ENCODE results near the gene SLC25A51. TPM values are rescaled to one million over a fixed set of nuclear protein-coding genes. Genes with fewer than 3 reads are reported as not detected.

SLC25A51 gene
- polyA plus RNA-seq, 2 of the 4 experiments (the other 2 are of a cell fraction) = 17.2 to 24.3 TPM

DNA sequence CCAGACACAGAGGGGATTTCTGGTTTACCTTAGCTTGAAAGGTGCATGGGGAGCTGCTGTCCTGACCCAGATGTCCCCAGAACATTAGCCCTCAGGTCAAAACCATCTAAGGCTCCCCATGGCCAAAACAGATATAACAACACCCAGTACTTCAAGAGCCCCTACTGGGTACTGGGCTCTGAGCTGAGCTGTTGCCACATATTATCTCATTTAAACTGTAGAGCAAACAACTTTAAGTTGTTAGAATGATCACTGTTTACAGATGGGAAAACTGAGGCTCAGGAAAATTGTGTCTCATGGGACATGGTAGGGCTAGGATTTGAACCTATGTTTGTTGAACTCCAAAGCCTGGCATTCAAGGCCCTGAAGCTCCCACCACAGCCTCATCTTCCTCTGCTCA, 20.6 kb upstream of the SLC25A51 start:
- no peak overlapping the region for H3K4me3 ChIP-seq
- no peak for FAIRE-seq
- ATAC-seq = no peak
- no peak for TF ChIP-seq MAFK (IDR thresholded peaks at IDR 0.05; ENCODE audit: partially characterized antibody)
- TF ChIP-seq, protein P1, sequence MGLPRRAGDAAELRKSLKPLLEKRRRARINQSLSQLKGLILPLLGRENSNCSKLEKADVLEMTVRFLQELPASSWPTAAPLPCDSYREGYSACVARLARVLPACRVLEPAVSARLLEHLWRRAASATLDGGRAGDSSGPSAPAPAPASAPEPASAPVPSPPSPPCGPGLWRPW (IDR thresholded peaks at IDR 0.05) = no peak
- TF ChIP-seq EP300 (IDR thresholded peaks at IDR 0.05) = no peak
- TF ChIP-seq, protein P2, sequence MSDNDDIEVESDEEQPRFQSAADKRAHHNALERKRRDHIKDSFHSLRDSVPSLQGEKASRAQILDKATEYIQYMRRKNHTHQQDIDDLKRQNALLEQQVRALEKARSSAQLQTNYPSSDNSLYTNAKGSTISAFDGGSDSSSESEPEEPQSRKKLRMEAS (IDR thresholded peaks at IDR 0.05) = no peak
- TF ChIP-seq EHMT2 (IDR thresholded peaks at IDR 0.05; ENCODE audit: low read depth) = no peak
- TF ChIP-seq ELK1 (IDR thresholded peaks at IDR 0.05; ENCODE audit: low read depth, low read length) = no peak
- TF ChIP-seq ZFP36 (IDR thresholded peaks at IDR 0.05; ENCODE audit: borderline replicate concordance, partially characterized antibody) = no peak
- TF ChIP-seq E2F6 (IDR thresholded peaks at IDR 0.05; ENCODE audit: borderline replicate concordance, low read depth) = no peak
- no peak for TF ChIP-seq NR3C1 (IDR thresholded peaks at IDR 0.05)
- no peak for TF ChIP-seq CBX8 (IDR thresholded peaks at IDR 0.05)
- no peak for TF ChIP-seq RAD21 (conservative IDR thresholded peaks at IDR 0.05 in 1 of 2, IDR thresholded peaks at IDR 0.05 in 1 of 2)
- no peak for TF ChIP-seq HEYL (CRISPR knock-in tag; IDR thresholded peaks at IDR 0.05)
- TF ChIP-seq ZC3H11A (IDR thresholded peaks at IDR 0.05) = no peak
- no peak for TF ChIP-seq ATOH8 (CRISPR knock-in tag; IDR thresholded peaks at IDR 0.05; ENCODE audit: low read depth)
- TF ChIP-seq HOXB13 (CRISPR knock-in tag; IDR thresholded peaks at IDR 0.05; ENCODE audit: low read depth) = no peak
- TF ChIP-seq FOSL2 (IDR thresholded peaks at IDR 0.05) = no peak
- no peak for TF ChIP-seq FOSL2 (CRISPR knock-in tag; IDR thresholded peaks at IDR 0.05)
- no peak for TF ChIP-seq POLR2A (IDR thresholded peaks at IDR 0.05; ENCODE audit: low read length)
- no peak for TF ChIP-seq JUNB (IDR thresholded peaks at IDR 0.05)
- CTCF ChIA-PET = interaction anchor here (1.0 to 4.9 kb wide), 4 partner anchors 11 to 163 kb away, joined by 3 to 35 read pairs (median 4); no protein-coding TSS in a partner anchor
- DNase-seq (ENCODE audit: low read depth in 1 of 2, low spot score in 1 of 2) = no peak
- POLR2A ChIA-PET = interaction anchor here (0.6 kb wide), 1 partner anchor 24 kb away, joined by 6 read pairs; no protein-coding TSS in a partner anchor
- H3K27ac ChIP-seq = peak overlapping the region in 1 of 2 experiments; percentile 75; a peak in 2 of 6 replicates
- no peaks in the 10 kb centered on the region for H3K9me3 ChIP-seq
- no peak overlapping the region for H3K4me2 ChIP-seq
- H3K4me1 ChIP-seq = peaks cover 28% of the 10 kb centered on the region

DNA sequence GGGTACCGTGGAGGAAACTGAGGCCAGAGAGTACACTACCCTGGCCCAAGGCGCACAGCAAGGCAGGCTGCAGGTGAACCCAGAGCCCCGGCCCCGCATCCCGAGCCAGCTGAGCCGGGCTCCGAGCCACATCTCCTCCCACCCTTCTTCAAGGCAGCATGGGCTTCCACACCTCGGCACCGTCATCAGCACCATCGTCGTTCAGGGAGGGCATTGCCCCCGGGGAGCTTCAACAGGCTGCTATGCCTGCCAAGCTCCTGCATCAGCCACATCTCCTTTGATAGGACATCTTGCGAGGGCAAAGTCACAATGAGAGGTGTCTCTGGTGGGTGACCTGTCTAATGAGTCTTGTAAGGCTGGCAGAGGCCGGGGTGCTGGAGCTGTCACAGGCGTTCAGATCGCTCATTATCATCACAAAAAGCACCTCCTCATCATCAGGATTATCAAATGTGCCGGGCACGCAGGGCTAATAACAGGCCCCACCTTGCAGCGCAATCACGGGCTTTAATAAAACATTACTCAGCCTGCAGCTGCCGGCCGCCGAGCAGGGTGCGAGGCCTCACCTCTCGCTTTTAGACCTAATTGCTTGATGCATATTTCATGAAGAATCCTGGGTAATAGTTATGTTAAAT, 20.0 kb upstream of the SLC25A51 start:
- FAIRE-seq = no peak
- TF ChIP-seq CEBPB (IDR thresholded peaks at IDR 0.05) = no peak
- TF ChIP-seq NR3C1 (IDR thresholded peaks at IDR 0.05) = no peak
- TF ChIP-seq, protein P3, sequence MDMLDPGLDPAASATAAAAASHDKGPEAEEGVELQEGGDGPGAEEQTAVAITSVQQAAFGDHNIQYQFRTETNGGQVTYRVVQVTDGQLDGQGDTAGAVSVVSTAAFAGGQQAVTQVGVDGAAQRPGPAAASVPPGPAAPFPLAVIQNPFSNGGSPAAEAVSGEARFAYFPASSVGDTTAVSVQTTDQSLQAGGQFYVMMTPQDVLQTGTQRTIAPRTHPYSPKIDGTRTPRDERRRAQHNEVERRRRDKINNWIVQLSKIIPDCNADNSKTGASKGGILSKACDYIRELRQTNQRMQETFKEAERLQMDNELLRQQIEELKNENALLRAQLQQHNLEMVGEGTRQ (IDR thresholded peaks at IDR 0.05) = no peak
- TF ChIP-seq FOSL2 (IDR thresholded peaks at IDR 0.05) = no peak
- no peak for TF ChIP-seq FOSL2 (CRISPR knock-in tag; IDR thresholded peaks at IDR 0.05)
- TF ChIP-seq, protein P4, sequence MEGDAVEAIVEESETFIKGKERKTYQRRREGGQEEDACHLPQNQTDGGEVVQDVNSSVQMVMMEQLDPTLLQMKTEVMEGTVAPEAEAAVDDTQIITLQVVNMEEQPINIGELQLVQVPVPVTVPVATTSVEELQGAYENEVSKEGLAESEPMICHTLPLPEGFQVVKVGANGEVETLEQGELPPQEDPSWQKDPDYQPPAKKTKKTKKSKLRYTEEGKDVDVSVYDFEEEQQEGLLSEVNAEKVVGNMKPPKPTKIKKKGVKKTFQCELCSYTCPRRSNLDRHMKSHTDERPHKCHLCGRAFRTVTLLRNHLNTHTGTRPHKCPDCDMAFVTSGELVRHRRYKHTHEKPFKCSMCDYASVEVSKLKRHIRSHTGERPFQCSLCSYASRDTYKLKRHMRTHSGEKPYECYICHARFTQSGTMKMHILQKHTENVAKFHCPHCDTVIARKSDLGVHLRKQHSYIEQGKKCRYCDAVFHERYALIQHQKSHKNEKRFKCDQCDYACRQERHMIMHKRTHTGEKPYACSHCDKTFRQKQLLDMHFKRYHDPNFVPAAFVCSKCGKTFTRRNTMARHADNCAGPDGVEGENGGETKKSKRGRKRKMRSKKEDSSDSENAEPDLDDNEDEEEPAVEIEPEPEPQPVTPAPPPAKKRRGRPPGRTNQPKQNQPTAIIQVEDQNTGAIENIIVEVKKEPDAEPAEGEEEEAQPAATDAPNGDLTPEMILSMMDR (IDR thresholded peaks at IDR 0.05) = no peak
- TF ChIP-seq FOSB (CRISPR knock-in tag; IDR thresholded peaks at IDR 0.05) = no peak
- no peak for TF ChIP-seq MAFK (IDR thresholded peaks at IDR 0.05; ENCODE audit: partially characterized antibody)
- no peak for TF ChIP-seq CHD2 (IDR thresholded peaks at IDR 0.05; ENCODE audit: low read length, partially characterized antibody)
- no peak for TF ChIP-seq NPAS2 (CRISPR knock-in tag; IDR thresholded peaks at IDR 0.05; ENCODE audit: borderline replicate concordance)
- TF ChIP-seq ZFP36 (IDR thresholded peaks at IDR 0.05; ENCODE audit: borderline replicate concordance, partially characterized antibody) = no peak
- ChIA-PET POLR2A (no interaction called here), CTCF (interaction anchor here (1.0 to 4.9 kb wide), 3 partner anchors 11 to 164 kb away, joined by 3 to 35 read pairs (median 4); no protein-coding TSS in a partner anchor)
- no peak for DNase-seq (ENCODE audit: low read depth in 1 of 2, low spot score in 1 of 2)
- Histone ChIP-seq H3K4me1 (peaks cover 28% of the 10 kb centered on the region), H3K9me3 (no peaks in the 10 kb centered on the region), H3K4me2 (no peak overlapping the region), H3K27ac (no peak overlapping the region), H3K4me3 (no peak overlapping the region)
- 91% methylated on average over 25 of the region's 25 CpGs for WGBS (ENCODE audit: missing lambda C conversion rate)
- no peak for ATAC-seq

All from A549 (cell line).